Smooth muscle cell of bladder (primary cell): Measurements from ENCODE around the gene ITLN1. TPM values are rescaled to one million over a fixed set of nuclear protein-coding genes. Genes with fewer than 3 reads are reported as not detected.

Experiments used
- total RNA-seq: library from RNA; depleted of rRNA; stranded (reverse); fragments of >200 nt; gene quantifications from 2 replicates; pipeline ENCODE4 v1.2.3, GENCODE V29; 2014

Gene ITLN1
- total RNA-seq = not detected in 2 replicates

GRCh38 chr1:160885042-160885441 is at the start of gene ITLN1:
TSS of gene ITLN1 (minus strand) at chr1:160885180. CDS start at chr1:160884877, 303 bp downstream.

GRCh38 chr1:160862203-160863060 is 22.5 kb downstream of the ITLN1 start, which contains the start of gene CD244:
TSS of gene CD244 (minus strand) at chr1:160862887. CDS start at chr1:160862677, 210 bp downstream.

Other genes starting within 250 kb of the ITLN1 start
- not detected in 2 replicates for gene SLAMF1, start 238.1 kb downstream of the ITLN1 start, total RNA-seq
- gene CD48, start 173.4 kb downstream of the ITLN1 start, total RNA-seq = not detected in 2 replicates
- gene SLAMF7, start 145.9 kb downstream of the ITLN1 start, total RNA-seq = not detected in 2 replicates
- gene LY9, start 89.0 kb downstream of the ITLN1 start, total RNA-seq = not detected in 2 replicates
- gene CD244, start 22.3 kb downstream of the ITLN1 start, total RNA-seq = 0.09 TPM in 1 of 2 replicates, not detected in the other
- not detected in 2 replicates for gene ITLN2, start 69.6 kb upstream of the ITLN1 start, total RNA-seq
- 9.2 and 20.9 TPM in 2 replicates for gene F11R, start 136.0 kb upstream of the ITLN1 start, total RNA-seq
- gene TSTD1, start 153.8 kb upstream of the ITLN1 start, total RNA-seq = 16.9 and 27.3 TPM in 2 replicates
- gene USF1, start 160.8 kb upstream of the ITLN1 start, total RNA-seq = 88.4 and 102 TPM in 2 replicates
- gene ARHGAP30, start 184.7 kb upstream of the ITLN1 start, total RNA-seq = under 0.01 TPM in 1 of 2 replicates, not detected in the other
- gene NECTIN4, start 204.4 kb upstream of the ITLN1 start, total RNA-seq = 0.28 and 0.37 TPM in 2 replicates
- 1.2 and 1.8 TPM in 2 replicates for gene KLHDC9, start 213.2 kb upstream of the ITLN1 start, total RNA-seq
- gene PFDN2, start 232.9 kb upstream of the ITLN1 start, total RNA-seq = 39.5 and 56.8 TPM in 2 replicates
- 16.2 and 17.2 TPM in 2 replicates for gene NIT1, start 232.9 kb upstream of the ITLN1 start, total RNA-seq
- gene DEDD, start 247.5 kb upstream of the ITLN1 start, total RNA-seq = 16.9 and 24.5 TPM in 2 replicates